Hepatic stellate cell (primary cell): Measurements from ENCODE around the gene CZIB.
"Not testable (repeated sequence)": the region's sequence is repeated elsewhere in the genome, so short reads cannot be mapped to it uniquely, and the experiment has no call there.

Experiments used
- DNase-seq: peaks from one replicate; pipeline ENCODE4 v3.0.0; 2011; ENCODE audit warnings: low spot score

CZIB gene

DNA sequence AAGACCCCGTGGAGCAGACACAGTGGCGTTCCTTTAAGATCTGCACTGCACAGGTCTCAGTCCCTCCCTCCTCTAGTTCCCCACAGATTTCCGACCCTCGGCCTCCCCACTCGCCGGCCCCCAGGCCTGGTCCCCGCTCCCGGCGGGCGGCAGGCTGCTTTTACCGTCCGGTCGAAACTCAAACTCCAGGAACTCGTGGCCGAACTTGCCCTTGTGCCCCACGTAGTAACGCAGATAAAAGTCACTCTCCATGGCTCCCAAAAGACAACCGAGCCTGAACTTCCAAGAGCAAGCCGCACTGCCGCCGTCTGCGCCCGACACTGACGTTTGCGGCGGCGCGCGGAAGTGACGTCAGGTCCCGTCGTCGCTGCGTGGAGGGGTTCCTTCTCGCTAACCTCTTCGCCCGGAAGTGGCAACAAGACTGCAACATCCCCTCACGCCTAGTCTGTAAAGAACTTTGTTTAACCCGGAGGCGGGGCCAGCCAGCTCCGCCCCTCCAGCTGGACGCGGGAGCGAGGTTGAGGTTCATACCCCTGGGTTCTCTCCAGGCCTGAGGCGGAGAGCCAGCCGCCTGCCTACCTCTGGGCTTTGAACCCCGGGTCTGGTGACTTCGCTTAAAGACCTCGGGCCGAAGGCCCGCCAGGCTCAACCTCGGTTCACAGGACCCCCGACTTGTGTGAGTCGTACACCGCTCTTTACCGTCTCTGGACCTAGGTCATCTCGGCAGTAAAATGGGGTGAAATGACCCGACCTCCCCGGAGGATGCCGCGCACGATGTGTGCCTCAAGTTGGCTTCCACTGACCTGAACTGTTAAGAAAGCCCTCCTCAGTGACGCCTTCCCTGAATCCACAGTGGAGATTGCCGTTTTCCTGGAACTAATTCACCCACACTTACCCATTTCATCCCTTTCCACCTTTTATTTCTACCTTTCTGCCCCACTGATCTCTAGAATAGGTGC lies 18.0 kb upstream of the CZIB start, which contains the start of gene MAGOH:
TSS of gene MAGOH (minus strand) at position 322 of the 959 bp plus-strand sequence. CDS start at position 252, 70 bp downstream.
- DNase-seq = peak; percentile 95

GRCh38 chr1:53237638-53238037 lies 17.2 kb upstream of the CZIB start:
- no peak for DNase-seq

DNA sequence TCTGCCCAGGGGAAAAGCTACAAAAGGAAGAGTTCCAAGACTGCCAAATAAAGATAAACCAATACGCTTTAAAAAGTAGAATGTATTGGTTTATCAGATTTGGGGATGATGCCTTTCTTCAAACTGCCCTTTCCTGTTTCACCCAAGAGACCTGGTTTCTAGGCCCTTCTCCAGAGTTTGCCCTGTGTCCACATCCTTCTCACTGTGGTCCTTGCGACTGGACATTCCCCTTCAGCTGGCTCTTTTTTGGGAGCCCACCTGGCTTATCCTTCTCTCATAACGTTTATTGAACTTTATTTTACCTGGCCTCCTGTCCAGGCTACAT lies 490 bp upstream of the CZIB start:
- DNase-seq = no peak

GRCh38 chr1:53219711-53220110 lies 723 bp downstream of the CZIB start:
- no peak for DNase-seq

GRCh38 chr1:53218201-53218600 lies 2.2 kb downstream of the CZIB start:
- no peak for DNase-seq

DNA sequence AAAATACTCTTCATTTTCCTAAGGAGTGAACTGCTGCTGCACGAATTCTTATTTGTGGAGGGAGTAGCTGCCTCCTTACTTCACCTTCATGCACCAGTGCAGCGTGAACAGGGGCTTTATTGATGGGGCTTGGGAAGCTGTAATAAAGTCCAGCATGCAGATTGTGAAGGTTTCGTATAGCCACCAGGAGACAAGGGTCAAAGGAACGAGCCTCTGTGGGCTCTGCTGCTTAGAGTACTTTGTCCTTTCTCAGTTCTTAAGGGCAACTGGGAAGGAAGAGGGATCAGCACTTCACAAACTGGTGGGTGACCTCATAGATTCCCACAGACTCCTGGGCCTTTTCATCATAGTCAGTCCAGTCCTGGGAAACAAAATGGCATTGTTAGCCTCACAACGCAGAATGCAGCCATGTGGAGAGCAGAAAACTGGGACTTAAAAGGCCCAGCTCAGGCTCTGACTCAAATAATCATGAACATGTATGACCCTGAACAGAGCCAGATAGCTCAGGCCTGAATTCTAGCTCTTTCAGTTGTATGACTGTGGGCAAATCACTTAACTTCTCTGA lies 6.0 kb downstream of the CZIB start:
- no peak for DNase-seq

DNA sequence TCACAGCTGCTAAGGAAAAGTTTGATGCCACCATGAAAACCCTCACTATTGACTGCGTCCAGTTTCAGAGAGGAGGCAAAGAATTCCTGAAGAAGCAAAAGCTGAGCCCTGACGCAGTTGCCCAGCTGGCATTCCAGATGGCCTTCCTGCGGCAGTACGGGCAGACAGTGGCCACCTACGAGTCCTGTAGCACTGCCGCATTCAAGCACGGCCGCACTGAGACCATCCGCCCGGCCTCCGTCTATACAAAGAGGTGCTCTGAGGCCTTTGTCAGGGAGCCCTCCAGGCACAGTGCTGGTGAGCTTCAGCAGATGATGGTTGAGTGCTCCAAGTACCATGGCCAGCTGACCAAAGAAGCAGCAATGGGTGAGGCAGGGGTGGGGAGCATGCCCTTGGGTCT lies 9.5 kb downstream of the CZIB start:
- DNase-seq = no peak

DNA sequence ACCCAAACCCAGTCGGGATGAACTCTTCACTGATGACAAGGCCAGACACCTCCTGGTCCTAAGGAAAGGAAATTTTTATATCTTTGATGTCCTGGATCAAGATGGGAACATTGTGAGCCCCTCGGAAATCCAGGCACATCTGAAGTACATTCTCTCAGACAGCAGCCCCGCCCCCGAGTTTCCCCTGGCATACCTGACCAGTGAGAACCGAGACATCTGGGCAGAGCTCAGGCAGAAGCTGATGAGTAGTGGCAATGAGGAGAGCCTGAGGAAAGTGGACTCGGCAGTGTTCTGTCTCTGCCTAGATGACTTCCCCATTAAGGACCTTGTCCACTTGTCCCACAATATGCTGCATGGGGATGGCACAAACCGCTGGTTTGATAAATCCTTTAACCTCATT lies 10.1 kb downstream of the CZIB start:
- no peak for DNase-seq

DNA sequence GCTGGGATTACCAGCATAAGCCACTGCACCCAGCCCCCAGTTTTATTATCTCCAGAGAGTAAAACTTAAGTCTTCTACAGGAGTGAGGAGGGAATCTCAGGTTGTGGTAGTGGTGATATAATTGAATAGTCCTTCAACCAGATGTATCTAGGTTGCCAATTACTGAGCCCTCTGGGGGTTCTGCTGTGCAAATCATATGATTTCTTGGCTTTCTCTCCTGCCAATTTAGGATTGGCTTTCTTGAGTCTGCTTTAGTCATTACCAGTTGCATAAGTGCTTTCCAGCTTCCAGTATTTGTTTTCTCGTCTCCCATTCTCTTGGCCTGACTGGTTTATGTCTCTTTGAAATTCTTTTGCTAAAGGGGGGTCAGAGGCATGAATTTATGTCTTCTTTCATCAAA lies 12.7 kb downstream of the CZIB start:
- no peak for DNase-seq

- DNase-seq = no peak
Measured at GRCh38 chr1:53206735-53207379, 13.6 kb downstream of the CZIB start.

- DNase-seq = not testable (repeated sequence)
Measured at GRCh38 chr1:53206083-53206685, 14.2 kb downstream of the CZIB start.

DNA sequence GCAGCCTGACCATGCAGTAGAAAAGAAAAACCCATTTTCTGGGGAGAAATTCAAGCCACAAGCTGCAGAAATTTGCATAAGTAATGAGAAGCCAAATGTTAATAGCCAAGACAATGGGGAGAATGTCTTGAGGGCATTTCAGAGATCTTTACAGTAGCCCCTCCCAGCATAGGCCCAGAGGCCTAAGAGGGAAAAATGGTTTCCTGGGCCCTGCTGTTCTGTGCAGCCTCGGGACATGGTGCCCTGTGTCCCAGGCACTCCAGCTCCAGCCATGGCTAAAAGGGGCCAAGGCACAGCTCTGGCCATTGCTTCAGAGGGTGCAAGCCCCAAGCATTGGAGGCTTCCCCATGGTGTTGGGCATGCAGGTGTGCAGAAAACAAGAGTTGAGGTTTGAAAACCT lies 14.9 kb downstream of the CZIB start:
- DNase-seq = not testable (repeated sequence)

DNA sequence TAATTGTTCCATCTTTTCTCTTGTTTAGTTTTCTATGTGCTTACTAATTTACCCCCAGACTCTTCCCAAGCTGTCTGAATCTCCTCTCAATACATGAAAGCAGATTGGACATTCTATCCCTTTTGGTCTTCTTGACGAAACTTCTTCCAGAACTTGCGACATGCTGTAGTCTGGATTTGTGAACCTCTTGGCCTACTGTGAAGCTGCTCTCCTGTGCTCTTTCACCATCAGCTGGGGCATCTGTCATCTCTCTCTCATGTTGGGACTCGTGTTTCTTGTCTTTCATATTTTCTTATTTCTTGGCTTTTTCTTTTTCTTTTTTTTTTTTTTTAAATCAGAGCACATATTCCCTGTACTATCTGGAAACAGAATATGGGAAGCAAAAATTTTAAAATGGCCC lies 17.0 kb downstream of the CZIB start:
- no peak for DNase-seq

GRCh38 chr1:53198241-53198651 lies 22.2 kb downstream of the CZIB start:
- no peak for DNase-seq

- DNase-seq = peak; percentile 42
Measured at GRCh38 chr1:53197291-53198200, 22.9 kb downstream of the CZIB start.

DNA sequence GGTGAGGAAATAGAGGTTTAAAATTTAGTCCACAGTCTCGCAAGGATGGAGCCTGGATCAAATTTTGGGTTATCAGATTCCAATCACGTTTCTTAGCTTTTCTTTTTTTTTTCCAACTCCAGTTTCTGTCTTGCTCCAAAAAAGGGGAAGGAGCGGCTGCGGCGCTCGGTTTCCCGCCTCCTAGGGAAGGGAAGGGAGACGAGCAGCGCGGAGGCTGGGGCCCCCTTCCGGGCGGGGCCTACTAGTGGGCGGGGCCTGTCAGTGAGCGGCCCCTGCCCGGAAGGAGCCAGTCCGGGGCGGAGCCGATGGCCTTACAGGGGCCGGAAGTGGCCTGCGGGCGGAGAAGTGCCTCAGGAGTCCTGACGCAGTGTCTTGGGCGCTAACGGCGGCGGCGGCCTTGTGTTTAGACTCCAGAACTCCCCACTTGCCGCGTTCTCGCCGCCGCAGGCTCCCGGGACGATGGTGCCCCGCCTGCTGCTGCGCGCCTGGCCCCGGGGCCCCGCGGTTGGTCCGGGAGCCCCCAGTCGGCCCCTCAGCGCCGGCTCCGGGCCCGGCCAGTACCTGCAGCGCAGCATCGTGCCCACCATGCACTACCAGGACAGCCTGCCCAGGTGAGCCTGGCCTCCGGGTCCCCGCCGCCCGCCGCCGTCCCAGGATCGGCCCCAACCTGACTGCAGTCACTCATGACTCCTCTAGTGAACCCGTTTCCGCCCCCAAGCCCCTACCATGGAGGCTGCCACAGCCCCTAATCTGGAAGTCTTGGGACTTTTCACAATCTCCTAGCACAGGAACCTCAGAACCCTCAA lies 23.7 kb downstream of the CZIB start, which contains the start of gene CPT2:
TSS of gene CPT2 (plus strand) at position 340 of the 806 bp plus-strand sequence. CDS start at position 460, 120 bp downstream.
- peak; percentile 94 for DNase-seq

DNA sequence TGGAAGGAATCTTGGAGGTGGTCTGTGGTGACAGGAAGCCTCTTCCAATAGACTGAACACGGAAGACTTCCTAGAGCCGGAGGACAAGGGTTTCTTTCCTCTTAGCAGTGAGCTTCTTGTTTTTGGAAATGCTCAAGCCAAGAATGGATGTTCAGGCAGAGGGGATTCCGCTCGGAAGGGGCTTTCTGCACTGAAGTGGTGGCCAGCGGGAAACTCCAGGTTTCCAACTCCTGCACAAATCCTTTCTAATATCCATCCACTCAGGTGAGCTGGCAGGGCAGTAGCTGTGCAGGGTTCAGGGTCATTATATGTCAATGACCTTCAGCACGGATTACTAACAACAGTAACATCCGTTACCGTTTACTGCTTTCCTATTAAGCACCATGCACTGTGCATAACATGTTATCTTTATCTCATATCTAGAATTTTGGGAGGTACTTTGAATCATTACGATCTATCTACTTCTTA lies 24.4 kb downstream of the CZIB start:
- no peak for DNase-seq

- no peak for DNase-seq
Measured at GRCh38 chr1:53195246-53196016, 25.0 kb downstream of the CZIB start.

- no peak for DNase-seq
Measured at GRCh38 chr1:53190210-53190611, 30.2 kb downstream of the CZIB start.

- DNase-seq = no peak
Measured at GRCh38 chr1:53189061-53189460, 31.4 kb downstream of the CZIB start.
